ENCODE measurements around the gene TTC39B.
"Not testable (repeated sequence)": the region's sequence is repeated elsewhere in the genome, so short reads cannot be mapped to it uniquely, and the experiment has no call there.

TTC39B gene

GRCh38 chr9:15256426-15256825, 50.6 kb downstream of the TTC39B start:
- DNase-seq = no peak

DNA sequence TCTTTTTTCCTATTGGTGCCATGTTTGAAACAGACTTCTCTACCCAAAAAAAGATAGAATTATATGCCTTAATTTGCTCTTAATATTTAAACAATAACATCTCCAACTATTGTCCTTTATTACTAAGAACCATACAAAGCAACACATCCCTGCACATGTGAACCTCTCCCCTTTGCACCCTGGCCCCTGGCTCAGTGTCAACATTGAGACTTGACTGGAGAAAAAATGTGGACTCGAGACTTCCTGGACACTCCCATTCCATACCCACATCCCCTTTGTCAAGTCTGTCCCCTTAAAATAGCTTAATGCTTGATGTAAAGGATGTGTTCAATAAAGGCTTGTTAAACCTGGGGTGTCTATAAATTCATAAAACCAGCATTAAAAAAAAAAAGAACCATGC, 53.2 kb downstream of the TTC39B start:
- DNase-seq = no peak

DNA sequence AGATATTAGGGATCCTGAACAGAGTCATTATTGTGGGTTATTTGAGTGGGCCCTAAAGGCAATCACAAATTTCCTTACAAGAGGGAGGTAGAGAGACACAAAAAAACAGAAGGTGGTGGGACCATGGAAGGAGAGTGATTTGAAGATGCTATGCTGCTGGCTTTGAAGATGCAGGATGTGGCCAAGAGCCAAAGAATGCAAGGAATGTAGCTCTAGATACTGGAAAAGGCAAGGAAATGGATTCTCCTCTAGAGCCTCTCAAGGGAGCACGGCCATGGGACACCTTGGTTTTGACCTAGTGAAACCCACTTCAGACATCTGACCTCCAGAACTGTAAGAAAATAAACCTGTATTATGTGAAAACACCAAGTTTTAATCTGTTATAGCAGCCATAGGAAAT, 53.8 kb downstream of the TTC39B start:
- DNase-seq = no peak

DNA sequence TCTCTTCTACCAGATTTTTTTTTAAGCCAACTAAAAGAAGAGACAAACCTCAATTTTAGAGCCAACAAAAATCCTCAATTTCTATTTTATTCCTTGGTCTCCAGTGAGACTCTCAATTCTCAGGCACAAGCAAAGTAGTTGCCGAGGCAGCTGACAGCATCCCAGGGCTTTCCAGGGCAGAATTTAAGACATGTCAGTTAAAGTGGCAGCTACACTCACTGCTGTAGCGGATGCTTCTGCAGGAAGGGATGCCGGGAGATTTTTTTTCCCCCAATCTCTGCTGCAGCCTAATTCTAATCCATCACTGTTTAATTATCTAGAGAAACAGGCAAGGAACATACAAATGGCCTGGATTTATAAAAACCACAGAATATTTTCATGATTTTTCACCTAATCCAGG, 57.0 kb downstream of the TTC39B start:
- no peak for DNase-seq

DNA sequence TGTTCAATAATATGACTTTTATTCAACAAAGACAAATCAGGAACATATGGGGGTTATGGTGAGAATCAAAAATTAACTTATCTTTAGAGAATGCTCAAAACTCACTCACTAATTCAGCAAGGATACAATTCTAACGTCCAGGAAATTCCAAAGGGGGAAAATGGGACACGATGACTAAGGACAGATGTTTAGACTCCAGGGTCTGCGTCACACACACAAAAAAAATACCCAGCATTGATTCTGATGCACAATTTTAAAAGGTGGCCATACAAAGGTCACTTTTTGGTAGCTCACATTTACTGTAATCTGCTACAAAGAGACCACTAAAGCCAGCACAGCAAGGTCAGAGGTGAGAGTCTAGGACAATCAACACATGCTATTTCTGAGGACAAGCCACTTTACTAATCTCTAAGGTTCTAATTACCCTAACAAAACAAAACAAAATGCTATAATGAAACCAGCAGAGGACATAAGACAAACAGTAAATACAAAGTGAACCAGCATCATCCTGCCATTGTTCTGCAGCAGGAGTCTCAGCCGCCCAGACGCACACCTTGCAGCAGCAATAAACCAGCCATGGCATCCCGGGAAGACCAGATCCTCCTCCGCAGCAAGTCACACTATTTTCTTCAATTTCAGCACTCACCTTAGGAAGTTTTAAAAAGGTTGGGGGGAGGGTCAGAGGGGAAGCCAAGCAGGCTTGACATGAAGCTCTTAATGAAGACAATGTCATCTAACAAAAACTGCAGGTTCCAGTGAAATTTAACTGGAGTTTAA, 57.8 kb downstream of the TTC39B start:
- DNase-seq = no peak

DNA sequence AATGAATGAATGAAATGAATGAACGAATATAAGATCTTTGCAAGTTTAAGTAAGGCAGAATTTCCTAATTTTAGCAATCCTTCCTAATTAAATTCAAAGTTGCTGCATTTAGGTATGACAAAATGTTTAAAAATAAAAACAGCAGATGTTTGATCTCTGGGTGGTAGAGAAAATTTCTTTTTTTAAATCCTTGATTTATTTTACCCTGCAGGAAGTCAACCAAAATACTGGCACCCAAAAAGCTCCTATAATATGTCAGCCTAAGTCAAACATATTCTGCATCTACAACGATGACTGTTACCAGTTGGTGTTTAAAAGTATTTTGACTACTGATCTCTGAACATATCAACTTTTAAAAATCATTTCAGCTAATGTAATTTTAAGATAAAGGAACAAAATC, 58.4 kb downstream of the TTC39B start:
- DNase-seq = no peak

DNA sequence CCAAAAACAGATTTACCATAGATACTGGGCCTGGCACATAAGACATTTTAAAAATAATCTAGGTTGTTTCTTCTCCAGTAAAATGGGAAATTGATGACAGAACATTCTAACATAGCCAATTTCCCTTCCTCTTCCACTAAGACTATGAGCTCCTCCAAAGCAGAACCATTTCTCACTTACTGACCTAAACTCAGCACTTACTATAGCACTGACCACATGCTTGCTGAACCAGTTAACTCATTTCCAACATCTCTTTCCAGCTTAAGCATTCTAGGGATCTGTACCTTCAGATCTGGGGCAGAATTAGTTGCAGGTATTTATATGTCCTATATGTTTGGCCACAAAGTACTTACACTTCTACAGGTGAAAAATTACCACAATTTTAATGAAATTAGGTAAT, 58.9 kb downstream of the TTC39B start:
- DNase-seq = no peak

- peak; percentile 69 for DNase-seq
Observed at GRCh38 chr9:15246708-15247107, 60.3 kb downstream of the TTC39B start.

DNA sequence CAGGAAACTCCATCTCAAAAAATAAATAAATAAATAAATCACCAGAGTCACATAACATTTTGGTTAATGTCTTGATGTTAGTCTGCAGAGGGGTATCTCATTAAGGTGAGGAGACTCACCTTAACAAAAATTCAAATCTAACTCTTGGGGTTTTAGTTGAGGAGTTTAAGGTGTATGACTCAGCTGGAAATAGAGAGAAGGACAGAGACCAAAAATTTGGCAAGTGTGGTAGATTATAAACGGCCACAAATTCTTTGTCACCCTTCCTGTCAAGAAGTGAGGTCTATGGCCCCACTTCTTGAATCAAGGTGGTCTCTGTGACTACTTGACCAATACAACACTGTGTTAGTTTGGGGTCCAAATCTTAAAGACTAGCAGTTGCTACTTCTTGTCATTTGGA, 60.8 kb downstream of the TTC39B start:
- no peak for DNase-seq

GRCh38 chr9:15244001-15244441, 63.0 kb downstream of the TTC39B start:
- no peak for DNase-seq

GRCh38 chr9:15243081-15243480, 63.9 kb downstream of the TTC39B start:
- DNase-seq = no peak

DNA sequence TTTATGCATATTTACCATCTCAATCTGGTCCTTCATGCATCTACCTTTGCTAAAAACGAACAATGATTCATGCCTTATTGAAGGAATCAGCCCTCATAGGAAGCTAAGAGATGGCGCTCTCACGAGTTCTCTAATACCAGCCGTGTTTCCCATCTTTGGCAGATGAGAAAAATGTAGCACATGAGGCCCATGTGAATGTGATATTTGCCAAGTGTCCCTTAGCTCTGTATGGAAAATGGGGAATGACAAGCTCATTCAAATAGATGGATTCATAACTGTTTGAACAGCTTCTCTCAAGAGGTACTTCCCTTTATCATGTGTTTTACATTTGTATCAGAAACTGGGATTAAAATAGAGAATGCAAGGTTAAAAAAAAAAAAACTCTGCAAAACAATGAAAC, 66.1 kb downstream of the TTC39B start:
- peak; percentile 73 for DNase-seq

DNA sequence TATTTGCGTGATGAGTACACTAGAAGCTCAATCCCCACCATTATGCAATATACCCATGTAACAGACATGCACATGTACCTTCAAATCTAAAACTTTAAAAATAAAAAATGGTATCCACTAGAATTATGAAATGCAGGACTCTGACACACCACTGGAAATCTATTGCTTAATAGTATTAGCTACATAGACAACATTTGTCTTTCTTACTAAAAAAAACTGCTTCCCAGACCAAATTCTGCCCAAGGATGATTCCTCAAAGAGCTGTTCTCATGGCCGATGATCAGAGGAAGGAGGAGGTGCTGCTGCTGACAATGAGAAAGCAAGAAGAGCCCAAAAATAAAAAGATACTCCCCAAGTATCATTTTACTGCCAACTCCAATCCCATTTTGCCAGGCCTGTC, 67.2 kb downstream of the TTC39B start:
- no peak for DNase-seq

- DNase-seq = no peak
Observed at GRCh38 chr9:15238646-15239045, 68.4 kb downstream of the TTC39B start.

GRCh38 chr9:15235658-15236057, 71.4 kb downstream of the TTC39B start:
- DNase-seq = no peak

GRCh38 chr9:15233941-15234490, 73.0 kb downstream of the TTC39B start:
- not testable (repeated sequence) for DNase-seq

DNA sequence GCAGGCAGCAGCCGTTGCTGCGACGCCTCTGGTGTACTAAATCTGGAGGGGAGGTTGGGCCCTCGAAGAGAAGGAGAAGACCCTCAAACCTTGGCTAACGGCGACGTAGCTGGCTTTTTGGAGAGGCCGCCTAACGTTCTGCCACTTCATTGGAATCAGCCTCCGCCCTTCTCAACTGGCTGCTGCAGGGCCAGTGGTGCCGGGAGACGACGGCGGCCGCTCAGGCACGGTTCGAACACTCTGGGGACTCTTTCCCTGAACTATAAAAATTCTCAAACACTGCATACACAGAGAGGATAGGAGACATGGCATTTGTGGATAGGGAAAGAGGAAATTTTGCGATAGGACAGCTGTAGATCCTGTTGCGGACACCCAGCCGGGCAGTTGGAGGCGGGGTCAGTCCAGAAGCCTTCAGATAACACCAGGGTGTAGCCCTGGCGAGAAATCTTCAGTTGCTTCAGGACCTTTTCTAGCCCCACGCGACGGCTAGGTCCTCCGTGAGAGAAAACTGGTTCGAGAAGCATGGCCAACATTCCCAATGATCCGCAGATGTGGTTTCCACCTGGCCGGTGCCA, 74.2 kb downstream of the TTC39B start:
- DNase-seq = peak; percentile 0

DNA sequence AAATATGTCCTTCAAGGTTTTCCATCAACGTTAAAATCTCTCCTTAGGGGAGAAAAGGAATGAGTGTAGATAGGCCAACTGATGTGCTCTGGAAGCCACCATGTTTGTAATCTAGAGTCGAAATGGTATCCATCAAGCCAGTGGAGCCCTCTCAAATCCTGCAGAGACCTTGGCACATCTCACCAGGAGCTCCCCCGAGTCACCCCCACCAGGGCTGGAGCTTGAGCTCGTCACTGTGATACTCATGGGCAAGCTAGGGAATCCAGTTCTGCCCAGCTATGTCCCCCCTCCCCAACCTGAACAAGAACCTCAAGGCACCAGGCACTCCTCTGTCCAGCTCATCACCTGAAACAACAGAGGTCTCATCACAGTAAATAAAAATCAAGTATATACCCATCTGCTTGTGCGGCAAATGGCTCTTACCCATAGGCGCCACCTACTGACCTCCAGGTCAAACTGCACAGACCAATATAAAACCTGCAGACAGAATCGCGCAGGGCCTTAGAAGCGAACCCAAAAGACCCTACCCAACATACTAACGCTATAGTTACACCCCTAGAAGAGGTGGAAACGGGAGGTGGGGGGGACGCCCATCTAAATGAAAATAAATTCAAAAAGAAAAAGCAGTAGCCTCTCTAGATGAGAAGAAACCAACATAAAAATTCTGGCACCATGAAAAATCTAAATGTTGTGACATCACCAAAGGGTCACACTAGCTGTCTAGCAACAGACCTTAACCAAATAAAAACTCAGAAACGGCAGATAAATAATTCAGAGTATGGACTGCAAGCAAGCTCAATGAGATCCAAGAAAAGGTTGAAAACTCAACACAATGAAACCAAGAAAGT, 75.0 kb downstream of the TTC39B start:
- peak; percentile 47 for DNase-seq

DNA sequence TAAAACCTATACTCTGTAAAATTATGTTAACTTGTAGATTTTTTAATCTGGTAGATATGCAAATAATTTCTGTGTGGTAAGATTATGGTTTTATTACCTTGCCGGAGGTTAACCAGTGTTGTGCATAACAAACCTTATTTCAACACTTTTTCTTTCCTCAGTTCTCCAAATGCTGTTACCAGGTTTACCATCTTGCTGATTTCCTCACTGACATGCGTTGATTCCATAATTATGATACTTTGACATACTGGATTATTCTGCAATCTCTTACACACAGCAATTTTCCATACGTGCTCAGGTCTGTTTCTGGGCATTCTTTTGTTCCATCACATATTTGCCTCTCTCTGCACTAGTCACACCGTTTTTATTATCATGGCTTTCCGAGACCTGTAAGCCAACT, 77.6 kb downstream of the TTC39B start:
- no peak for DNase-seq

DNA sequence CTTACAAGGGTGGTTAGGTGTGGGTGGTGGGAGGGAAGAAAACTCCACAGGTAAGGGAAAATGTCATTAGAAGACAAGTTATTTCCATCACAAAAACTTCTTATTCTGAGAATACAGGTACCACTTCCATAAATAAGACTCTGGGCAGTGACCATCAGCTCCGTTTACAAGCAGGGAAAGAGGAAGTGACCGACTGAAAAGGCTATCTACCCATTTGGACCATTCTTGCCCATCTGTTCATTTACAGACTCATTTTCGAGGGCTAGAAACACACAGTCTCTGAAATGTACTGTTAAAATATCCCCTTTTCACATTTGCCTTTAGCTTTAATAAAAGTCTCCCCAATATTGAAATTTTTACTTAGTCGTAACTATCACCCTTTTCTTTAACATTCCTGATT, 79.5 kb downstream of the TTC39B start:
- DNase-seq = no peak

DNA sequence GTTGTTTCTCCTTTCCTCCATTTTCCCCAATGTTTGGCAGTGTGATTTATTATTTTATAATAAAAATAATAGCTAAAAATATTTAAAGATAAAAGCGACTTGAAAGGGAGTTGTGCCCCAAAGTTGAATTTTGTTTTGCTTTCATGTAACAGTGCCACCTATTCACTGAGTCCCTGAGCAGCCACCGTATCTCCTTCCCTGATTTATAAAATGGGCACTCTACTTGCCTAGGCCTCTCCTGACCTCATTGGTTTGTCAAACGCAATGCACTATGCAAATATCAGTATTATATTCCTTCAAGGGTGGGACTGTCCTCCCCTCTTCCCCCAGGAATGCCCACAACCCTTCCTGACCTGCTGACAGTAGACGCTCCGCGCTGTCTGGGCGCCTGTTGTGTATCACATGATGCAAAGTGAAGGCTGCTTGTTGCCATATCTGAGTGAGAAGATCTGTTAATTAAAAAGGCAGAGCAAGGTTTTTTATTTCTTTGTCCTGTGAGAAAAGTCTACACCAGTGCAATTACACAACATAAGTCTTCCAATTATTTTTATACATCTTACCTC, 81.4 kb downstream of the TTC39B start:
- no peak for DNase-seq

DNA sequence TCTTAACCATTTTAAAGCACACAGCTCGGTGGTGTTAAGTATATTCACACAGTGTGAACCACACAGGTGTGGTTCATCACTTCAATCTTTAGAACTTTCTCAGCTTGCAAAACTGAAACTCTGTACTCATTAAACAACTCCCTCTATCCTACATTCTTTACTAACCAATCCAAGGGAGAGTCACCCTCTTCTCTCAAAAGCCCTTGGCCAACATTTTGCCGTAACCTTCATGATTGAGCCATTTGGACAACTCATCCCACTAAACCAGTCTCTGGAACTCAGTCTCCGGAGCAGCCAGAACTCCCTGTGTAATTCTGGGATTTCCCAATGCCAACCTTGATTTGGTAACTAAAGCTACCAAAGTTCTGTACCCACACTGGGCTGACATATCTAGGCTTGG, 84.7 kb downstream of the TTC39B start:
- DNase-seq = no peak

DNA sequence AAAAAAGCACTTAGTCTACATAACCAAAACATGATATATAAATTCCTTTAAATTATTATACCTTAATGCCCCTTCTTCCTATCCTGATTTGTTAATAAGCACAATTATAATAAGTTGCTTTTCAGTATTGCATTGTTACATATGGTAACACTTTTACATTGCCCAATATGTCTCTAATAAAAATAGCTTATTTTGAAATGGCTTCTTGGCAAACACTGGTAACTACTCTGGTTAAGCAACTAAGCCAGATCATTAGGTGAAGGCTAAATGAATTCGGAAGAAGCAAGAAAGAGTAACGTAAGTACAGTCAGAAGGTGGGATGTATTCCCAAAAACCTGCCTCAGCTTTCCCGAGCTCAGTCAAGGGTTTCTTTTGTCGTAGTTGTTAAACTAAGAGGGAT, 85.3 kb downstream of the TTC39B start:
- no peak for DNase-seq
